ENCODE data around the gene PITX2.

Gene PITX2

DNA sequence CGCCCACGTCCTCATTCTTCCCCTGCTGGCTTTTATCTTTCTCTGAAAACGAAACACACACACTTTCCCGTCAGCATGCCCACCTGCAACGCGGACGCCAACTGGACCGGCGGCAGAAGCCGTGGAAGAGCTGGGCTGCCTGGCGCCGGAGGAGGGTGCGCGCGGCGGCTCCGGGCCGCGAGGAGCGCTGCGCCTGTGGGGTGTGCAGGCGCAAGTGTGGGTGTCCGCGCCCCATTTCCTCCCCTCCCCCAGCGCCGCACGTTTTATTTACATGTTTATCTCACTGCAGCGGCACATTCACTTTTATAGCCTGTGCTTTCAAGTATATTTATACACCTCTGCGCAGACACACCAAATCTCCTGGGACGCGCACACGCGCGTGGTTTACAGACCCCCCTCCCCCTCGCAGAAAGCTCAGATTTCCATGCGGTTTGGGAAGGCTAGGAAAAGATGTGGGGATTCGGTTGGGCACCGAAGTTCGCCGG, 1.5 kb downstream of the PITX2 start:
- TF ChIP-seq ZFX (IDR thresholded peaks at IDR 0.05; ENCODE audit: borderline replicate concordance) (no peak), CTCF (IDR thresholded peaks at IDR 0.05) (no peak)
- H3K27ac ChIP-seq = no peak overlapping the region

- H3K27ac ChIP-seq = no peak overlapping the region
- TF ChIP-seq CTCF (IDR thresholded peaks at IDR 0.05) (no peak), ZFX (IDR thresholded peaks at IDR 0.05; ENCODE audit: borderline replicate concordance) (no peak)
These were observed 2.1 kb downstream of the PITX2 start for GRCh38 chr4:110620691-110621327.

DNA sequence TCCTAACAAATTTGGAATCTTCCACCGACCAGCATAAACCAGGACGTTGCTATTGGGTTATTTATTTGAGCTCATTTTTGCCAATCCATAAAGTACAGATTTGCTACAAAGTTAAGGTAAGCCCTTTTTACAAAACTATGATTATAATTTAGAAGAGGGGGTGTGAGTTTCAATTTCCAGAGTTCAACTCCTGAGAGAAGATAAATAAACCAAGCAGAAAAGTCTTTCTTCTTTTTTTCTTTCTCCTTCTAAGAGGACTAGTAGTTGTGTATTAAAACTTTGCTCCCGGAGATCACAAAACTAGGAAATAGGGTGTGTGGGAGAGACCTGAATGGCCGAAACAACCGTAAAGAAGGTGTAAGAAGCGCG, 2.6 kb downstream of the PITX2 start:
- TF ChIP-seq ZFX (IDR thresholded peaks at IDR 0.05; ENCODE audit: borderline replicate concordance) = no peak
- no peak for TF ChIP-seq CTCF (IDR thresholded peaks at IDR 0.05)
- no peak overlapping the region for H3K27ac ChIP-seq

GRCh38 chr4:110619463-110620247, 3.2 kb downstream of the PITX2 start:
- TF ChIP-seq ZFX (IDR thresholded peaks at IDR 0.05; ENCODE audit: borderline replicate concordance) (no peak), CTCF (IDR thresholded peaks at IDR 0.05) (no peak)
- H3K27ac ChIP-seq = no peak overlapping the region

DNA sequence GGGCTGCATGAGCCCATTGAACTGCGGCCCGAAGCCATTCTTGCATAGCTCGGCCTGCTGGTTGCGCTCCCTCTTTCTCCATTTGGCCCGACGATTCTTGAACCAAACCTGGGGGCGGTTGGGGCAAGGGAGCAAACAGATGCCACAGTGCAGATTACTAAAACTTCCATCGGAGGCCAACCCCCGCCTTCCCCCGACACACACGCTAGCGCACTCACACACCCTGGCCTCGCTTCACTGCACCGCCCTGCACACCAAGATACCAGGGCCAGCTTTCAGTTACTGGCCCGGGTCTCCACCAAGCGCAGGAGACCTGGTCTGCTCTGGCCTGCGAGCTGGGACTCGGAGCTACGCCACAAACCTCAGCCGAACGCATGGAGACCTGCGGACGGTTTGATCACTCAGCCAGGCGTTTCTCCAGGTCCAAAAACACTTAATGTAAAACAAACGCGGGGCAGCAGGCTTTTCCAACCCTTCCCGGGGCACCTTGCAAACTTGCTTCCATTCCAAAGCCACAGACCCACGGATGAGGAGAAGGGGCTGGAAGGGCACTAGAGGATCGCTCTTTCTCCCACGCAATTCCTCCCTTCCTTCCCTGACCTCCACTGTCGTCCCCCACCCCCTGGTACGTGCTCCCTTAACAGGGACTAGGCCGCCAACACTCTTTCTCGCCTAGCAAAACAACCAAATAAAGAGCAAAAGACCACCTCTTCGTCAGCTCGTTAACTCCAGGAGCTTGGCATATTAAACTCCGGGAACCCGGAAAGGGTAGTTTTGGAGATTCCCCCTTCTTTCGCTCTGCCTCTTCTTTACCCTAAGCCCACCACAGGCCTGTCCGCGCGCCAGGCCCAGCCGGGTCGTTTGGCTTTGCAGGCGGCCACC, 4.1 kb downstream of the PITX2 start:
- no peak for TF ChIP-seq ZFX (IDR thresholded peaks at IDR 0.05; ENCODE audit: borderline replicate concordance)
- no peak for TF ChIP-seq CTCF (IDR thresholded peaks at IDR 0.05)
- H3K27ac ChIP-seq = no peak overlapping the region

- no peak overlapping the region for H3K27ac ChIP-seq
- TF ChIP-seq CTCF (IDR thresholded peaks at IDR 0.05) = no peak
- no peak for TF ChIP-seq ZFX (IDR thresholded peaks at IDR 0.05; ENCODE audit: borderline replicate concordance)
These were observed 5.0 kb downstream of the PITX2 start for GRCh38 chr4:110617646-110618580.
